B cell (primary cell): ENCODE measurements around the gene RGL1. TPM values are rescaled to one million over a fixed set of nuclear protein-coding genes. Genes with fewer than 3 reads are reported as not detected.

Source experiments
- ATAC-seq: fragments of 200-7000 bp; cut with Tn5 transposase; one replicate; pipeline ENCODE4 v1.10.0; 2021; ENCODE audit warnings: low read depth, mild to moderate bottlenecking, moderate number of reproducible peaks, moderate library complexity
- CTCF ChIA-PET: fragments of 350-600 bp; sonication (Branson Sonifier 250); formaldehyde crosslinking; loops from one replicate; lab custom pipeline; 2021; ENCODE audit warnings: antibody characterized with exemption, inconsistent platforms; lab: Charles Lee
- POLR2A ChIA-PET: fragments of 350-600 bp; sonication (Branson Sonifier 250); formaldehyde crosslinking; loops from one replicate; lab custom pipeline; 2021; ENCODE audit warnings: antibody characterized with exemption; lab: Charles Lee
- DNase-seq: peaks from one replicate; pipeline ENCODE4 v3.0.0; 2013
- H2AFZ ChIP-seq: 2 replicates; pipeline ENCODE4 v1.6.1; 2012; ENCODE audit warnings: mild to moderate bottlenecking, low read depth, low read length; ENCODE audit not compliant: insufficient read depth, poor library complexity, severe bottlenecking
- H3K27ac ChIP-seq, 2 donors: 1 replicate in 1 of 2; 2 replicates in 1 of 2; pipeline ENCODE4 v1.5.1; 2012 to 2013; ENCODE audit warnings: low read length in 2 of 2, mild to moderate bottlenecking in 2 of 2, moderate library complexity in 1 of 2
- H3K27me3 ChIP-seq, 4 experiments: fragments of 200-600 bp in 1 of 4; sonication (generic) in 1 of 4; replicated peaks in 1 of 4; 1 replicate in 2 of 4; 2 replicates in 2 of 4; pipeline versions ENCODE4 v1.6.1 to v1.7.0; 2013 to 2016; ENCODE audit warnings: low read length in 3 of 4, mild to moderate bottlenecking in 2 of 4, mixed read lengths in 1 of 4, moderate library complexity in 1 of 4; ENCODE audit not compliant: insufficient read depth in 4 of 4, control insufficient read depth in 3 of 4; ENCODE audit errors: control extremely low read depth in 1 of 4
- H3K36me3 ChIP-seq, 2 experiments: replicated peaks in 1 of 2; 1 replicate in 1 of 2; 2 replicates in 1 of 2; pipeline versions ENCODE4 v1.6.1 to v1.7.1; 2013; ENCODE audit warnings: low read length in 1 of 2; ENCODE audit not compliant: insufficient read depth in 2 of 2, control insufficient read depth in 1 of 2; ENCODE audit errors: control extremely low read depth in 1 of 2, extremely low read depth in 1 of 2
- H3K4me1 ChIP-seq, 2 donors: fragments of 200-600 bp in 1 of 2; sonication (generic) in 1 of 2; 1 replicate in 1 of 2; 2 replicates in 1 of 2; pipeline versions ENCODE4 v1.5.1 to v1.6.1; 2013 to 2017; ENCODE audit warnings: low read length in 2 of 2; ENCODE audit not compliant: control insufficient read depth in 2 of 2, insufficient read depth in 2 of 2
- H3K4me2 ChIP-seq: replicated peaks from 2 replicates; pipeline ENCODE3; 2012; ENCODE audit warnings: mild to moderate bottlenecking, low read depth, low read length; ENCODE audit not compliant: poor library complexity, severe bottlenecking
- H3K4me3 ChIP-seq, 5 experiments: fragments of 200-600 bp in 1 of 5; sonication (generic) in 1 of 5; 1 replicate in 3 of 5; 2 replicates in 2 of 5; pipeline versions ENCODE4 v1.5.1 to v1.7.0; 2011 to 2016; ENCODE audit warnings: low read length in 4 of 5, mild to moderate bottlenecking in 4 of 5, low read depth in 2 of 5, control low read depth in 1 of 5, moderate library complexity in 1 of 5; ENCODE audit not compliant: insufficient read depth in 1 of 5; ENCODE audit errors: control extremely low read depth in 1 of 5, extremely low read depth in 1 of 5
- H3K79me2 ChIP-seq: fragments of 200-600 bp; sonication (generic); one replicate; pipeline ENCODE4 v1.6.0; 2016; ENCODE audit warnings: low read length; ENCODE audit not compliant: control insufficient read depth, insufficient read depth
- H3K9ac ChIP-seq: fragments of 200-600 bp; sonication (generic); 2 replicates; pipeline ENCODE4 v1.6.1; 2017; ENCODE audit warnings: mild to moderate bottlenecking, low read length, moderate library complexity
- H3K9me3 ChIP-seq, 3 donors: one replicate each; pipeline versions ENCODE4 v1.6.1 to v1.7.1; 2013; ENCODE audit warnings: low read length in 2 of 3; ENCODE audit not compliant: control insufficient read depth in 2 of 3, insufficient read depth in 1 of 3; ENCODE audit errors: control extremely low read depth in 1 of 3
- H4K20me1 ChIP-seq: 2 replicates; pipeline ENCODE4 v1.6.0; 2012; ENCODE audit warnings: mild to moderate bottlenecking, low read length; ENCODE audit not compliant: insufficient read depth, control insufficient read depth, poor library complexity, severe bottlenecking
- H3K27ac Mint-ChIP-seq: one replicate; pipeline ENCODE4 v1.8.0; 2021; ENCODE audit warnings: mixed read lengths
- H3K27me3 Mint-ChIP-seq: one replicate; pipeline ENCODE4 v1.8.0; 2021; ENCODE audit warnings: mixed read lengths
- H3K4me1 Mint-ChIP-seq: one replicate; pipeline ENCODE4 v1.8.0; 2021; ENCODE audit warnings: mixed read lengths
- H3K4me3 Mint-ChIP-seq: one replicate; pipeline ENCODE4 v1.8.0; 2021; ENCODE audit warnings: mixed read lengths
- H3K9me3 Mint-ChIP-seq: one replicate; pipeline ENCODE4 v1.8.0; 2022; ENCODE audit warnings: mixed read lengths; ENCODE audit not compliant: insufficient read depth
- EZH2 ChIP-seq: IDR thresholded peaks from 2 replicates; pipeline ENCODE4 v1.6.1; 2012; ENCODE audit warnings: borderline replicate concordance, low read depth, mild to moderate bottlenecking, moderate library complexity, low read length; ENCODE audit not compliant: insufficient read depth, poor library complexity, severe bottlenecking
- WGBS: methylation state at CpG from one replicate; pipeline ENCODE4 v1.1.5; 2013; ENCODE audit warnings: missing lambda C conversion rate; ENCODE audit not compliant: insufficient coverage; 5-methylcytosine and 5-hydroxymethylcytosine counted together
- intact Hi-C: fragments of 100-400 bp; cut with micrococcal nuclease; formaldehyde crosslinking; loops from one replicate; pipeline ENCODE4 v1.10.0; 2022
- polyA plus RNA-seq: library from polyadenylated mRNA; depleted of rRNA; stranded (reverse); fragments of >200 nt; gene quantifications from 2 replicates; pipeline ENCODE4 v1.2.3, GENCODE V29; 2012
- total RNA-seq, 2 donors: library from RNA; stranded (reverse); fragments of 120-200 nt in 1 of 2; gene quantifications; 1 replicate in 1 of 2; 2 replicates in 1 of 2; pipeline versions ENCODE4 v1.2.3 to v1.2.4, GENCODE V29; 2013 to 2022
- TF ChIP-seq, protein P1 (sequence below): fragments of 200-600 bp; IDR thresholded peaks from one replicate; pipeline ENCODE4 v1.8.0; 2022; ENCODE audit warnings: antibody characterized with exemption, mild to moderate bottlenecking

RGL1 gene
- total and polyA plus RNA-seq, 2 donors (not counting 1 experiment from before 2014, with no cell fraction given): 0.09 to 1.1 TPM

DNA sequence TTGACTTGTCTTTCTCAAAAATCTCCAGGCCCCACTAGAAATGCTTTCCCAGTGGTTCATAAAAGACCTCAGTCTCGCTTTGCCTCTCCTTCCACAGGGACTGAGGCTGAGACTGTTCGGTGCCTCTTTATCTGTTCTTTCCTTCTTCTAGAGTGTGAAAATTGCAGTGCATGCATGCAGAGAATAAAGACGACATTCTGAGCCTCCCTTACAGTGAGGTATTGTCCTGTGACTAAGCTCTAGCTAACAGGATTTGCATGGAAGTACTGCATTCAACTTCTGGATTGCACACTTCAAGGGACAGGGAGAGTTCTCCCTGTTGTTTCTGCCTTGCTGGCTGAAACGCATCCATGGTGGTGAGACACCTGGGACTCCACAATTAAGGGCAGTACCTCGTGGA lies 163.5 kb downstream of the RGL1 start:
- Histone ChIP-seq H3K9me3 (no peaks in the 10 kb centered on the region), H2AFZ (no peak overlapping the region), H3K36me3 (no peaks in the 10 kb centered on the region), H3K4me3 (no peak overlapping the region), H3K4me1 (no peaks in the 10 kb centered on the region), H3K27me3 (no peaks in the 10 kb centered on the region), H3K4me2 (no peak overlapping the region), H3K27ac (no peak overlapping the region), H4K20me1 (no peaks in the 10 kb centered on the region), H3K9ac (no peak overlapping the region), H3K79me2 (no peaks in the 10 kb centered on the region)
- Mint-ChIP-seq H3K27me3 (peaks cover 46% of the 10 kb centered on the region), H3K4me1 (no peaks in the 10 kb centered on the region), H3K27ac (no peak overlapping the region), H3K9me3 (no peaks in the 10 kb centered on the region), H3K4me3 (no peak overlapping the region)
- intact Hi-C loops: no loop called here
- no peak for DNase-seq
- ChIA-PET CTCF (no interaction called here), POLR2A (no interaction called here)
- no peak for ATAC-seq
- TF ChIP-seq EZH2: no peak
- 91% methylated on average over 4 of the region's 5 CpGs for WGBS

DNA sequence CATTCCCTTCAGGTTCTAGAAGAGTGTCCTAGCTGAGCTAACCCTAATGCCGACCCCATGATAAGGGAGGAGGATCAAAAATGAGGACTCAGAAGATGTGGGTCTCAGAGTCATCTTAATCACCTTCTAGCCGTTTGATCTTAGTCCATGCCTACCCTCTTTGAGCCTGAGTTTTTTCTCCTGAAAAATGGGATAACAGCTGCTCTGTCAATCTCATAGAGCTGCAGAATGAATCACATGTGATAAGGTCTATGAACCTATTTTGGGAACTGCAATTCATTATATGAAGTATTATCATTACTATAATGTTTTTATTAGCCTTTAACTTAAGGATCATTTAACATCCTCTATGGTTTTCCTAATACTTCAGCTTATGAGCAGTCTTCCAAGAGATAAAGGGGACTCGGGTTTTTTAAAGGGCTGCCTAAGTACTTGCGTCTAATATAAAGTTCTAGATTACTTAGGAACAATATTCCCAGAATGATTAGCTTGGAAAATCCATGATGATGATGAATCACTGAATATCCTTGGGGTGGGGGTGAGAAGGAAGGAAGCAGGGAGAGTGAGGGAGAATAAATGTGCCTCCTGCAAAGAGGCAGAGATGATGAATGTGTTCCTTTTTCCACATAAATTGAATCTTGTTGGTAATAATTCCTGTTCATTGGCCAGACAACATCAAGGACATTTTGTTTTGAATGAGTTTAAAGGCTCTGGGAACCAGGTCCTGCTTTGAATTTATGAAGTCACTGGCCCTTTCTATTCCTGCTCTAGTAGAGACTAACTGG lies 165.8 kb downstream of the RGL1 start:
- no peaks in the 10 kb centered on the region for H3K9me3 ChIP-seq
- H3K9me3 Mint-ChIP-seq: no peaks in the 10 kb centered on the region
- H3K27ac Mint-ChIP-seq: no peak overlapping the region
- no peaks in the 10 kb centered on the region for H3K79me2 ChIP-seq
- no peaks in the 10 kb centered on the region for H4K20me1 ChIP-seq
- no peak overlapping the region for H3K9ac ChIP-seq
- no peaks in the 10 kb centered on the region for H3K36me3 ChIP-seq
- ChIA-PET POLR2A (no interaction called here), CTCF (no interaction called here)
- H2AFZ ChIP-seq: no peak overlapping the region
- intact Hi-C loops: no loop called here
- no peak overlapping the region for H3K4me3 Mint-ChIP-seq
- H3K27ac ChIP-seq: no peak overlapping the region
- H3K27me3 ChIP-seq: no peaks in the 10 kb centered on the region
- H3K27me3 Mint-ChIP-seq: peaks cover 30% of the 10 kb centered on the region
- WGBS: no CpG with 5 or more reads among the region's 4 CpGs
- no peak overlapping the region for H3K4me3 ChIP-seq
- no peak for DNase-seq
- H3K4me1 Mint-ChIP-seq: no peaks in the 10 kb centered on the region
- no peaks in the 10 kb centered on the region for H3K4me1 ChIP-seq
- TF ChIP-seq, protein P1, sequence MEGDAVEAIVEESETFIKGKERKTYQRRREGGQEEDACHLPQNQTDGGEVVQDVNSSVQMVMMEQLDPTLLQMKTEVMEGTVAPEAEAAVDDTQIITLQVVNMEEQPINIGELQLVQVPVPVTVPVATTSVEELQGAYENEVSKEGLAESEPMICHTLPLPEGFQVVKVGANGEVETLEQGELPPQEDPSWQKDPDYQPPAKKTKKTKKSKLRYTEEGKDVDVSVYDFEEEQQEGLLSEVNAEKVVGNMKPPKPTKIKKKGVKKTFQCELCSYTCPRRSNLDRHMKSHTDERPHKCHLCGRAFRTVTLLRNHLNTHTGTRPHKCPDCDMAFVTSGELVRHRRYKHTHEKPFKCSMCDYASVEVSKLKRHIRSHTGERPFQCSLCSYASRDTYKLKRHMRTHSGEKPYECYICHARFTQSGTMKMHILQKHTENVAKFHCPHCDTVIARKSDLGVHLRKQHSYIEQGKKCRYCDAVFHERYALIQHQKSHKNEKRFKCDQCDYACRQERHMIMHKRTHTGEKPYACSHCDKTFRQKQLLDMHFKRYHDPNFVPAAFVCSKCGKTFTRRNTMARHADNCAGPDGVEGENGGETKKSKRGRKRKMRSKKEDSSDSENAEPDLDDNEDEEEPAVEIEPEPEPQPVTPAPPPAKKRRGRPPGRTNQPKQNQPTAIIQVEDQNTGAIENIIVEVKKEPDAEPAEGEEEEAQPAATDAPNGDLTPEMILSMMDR: no peak
- TF ChIP-seq EZH2: no peak
- no peak for ATAC-seq
- H3K4me2 ChIP-seq: no peak overlapping the region
